Epithelial cell of proximal tubule (primary cell): Measurements from ENCODE around the gene RBM20. TPM values are rescaled to one million over a fixed set of nuclear protein-coding genes. Genes with fewer than 3 reads are reported as not detected.

Source experiments
- DNase-seq: peaks from one replicate; pipeline ENCODE4 v3.0.0-alpha.2; 2011; ENCODE audit warnings: low read depth
- H3K4me3 ChIP-seq: 2 replicates; pipeline ENCODE4 v1.5.1; 2011; ENCODE audit warnings: low read depth, mild to moderate bottlenecking, low read length
- total RNA-seq: library from RNA; depleted of rRNA; stranded (reverse); fragments of >200 nt; gene quantifications from 2 replicates; pipeline ENCODE4 v1.2.3, GENCODE V29; 2015
- TF ChIP-seq, protein P1 (sequence below): conservative IDR thresholded peaks from 2 replicates; pipeline ENCODE4 v1.5.1; 2012; ENCODE audit warnings: low read depth, mild to moderate bottlenecking, low read length

The RBM20 gene
- total RNA-seq, 1 donor from 2014 or later = 0.46 TPM

DNA sequence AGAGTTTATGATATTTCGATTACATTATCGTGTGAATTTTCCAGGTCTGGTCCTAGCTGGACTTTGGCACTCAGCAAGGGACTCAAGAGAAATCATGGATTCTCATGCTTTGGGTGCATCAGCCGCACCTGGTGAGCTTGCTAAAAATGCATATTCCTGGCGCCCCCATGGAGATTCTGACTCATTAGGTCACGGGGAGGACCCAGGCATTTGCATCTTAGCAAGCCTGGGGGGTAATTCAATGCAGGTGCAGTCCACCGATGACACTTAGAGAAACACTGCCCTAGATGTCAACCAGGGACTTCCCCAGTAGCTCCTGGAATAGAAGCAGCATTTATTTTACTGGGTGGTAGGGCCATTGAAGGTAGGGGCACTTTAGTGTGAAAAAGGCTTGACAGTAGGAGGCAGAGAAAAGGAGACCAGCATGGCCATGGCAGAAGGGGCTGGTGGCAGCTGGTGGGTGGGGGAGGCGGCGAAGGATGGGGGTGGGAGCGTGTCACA, 197.7 kb downstream of the RBM20 start:
- TF ChIP-seq, protein P1, sequence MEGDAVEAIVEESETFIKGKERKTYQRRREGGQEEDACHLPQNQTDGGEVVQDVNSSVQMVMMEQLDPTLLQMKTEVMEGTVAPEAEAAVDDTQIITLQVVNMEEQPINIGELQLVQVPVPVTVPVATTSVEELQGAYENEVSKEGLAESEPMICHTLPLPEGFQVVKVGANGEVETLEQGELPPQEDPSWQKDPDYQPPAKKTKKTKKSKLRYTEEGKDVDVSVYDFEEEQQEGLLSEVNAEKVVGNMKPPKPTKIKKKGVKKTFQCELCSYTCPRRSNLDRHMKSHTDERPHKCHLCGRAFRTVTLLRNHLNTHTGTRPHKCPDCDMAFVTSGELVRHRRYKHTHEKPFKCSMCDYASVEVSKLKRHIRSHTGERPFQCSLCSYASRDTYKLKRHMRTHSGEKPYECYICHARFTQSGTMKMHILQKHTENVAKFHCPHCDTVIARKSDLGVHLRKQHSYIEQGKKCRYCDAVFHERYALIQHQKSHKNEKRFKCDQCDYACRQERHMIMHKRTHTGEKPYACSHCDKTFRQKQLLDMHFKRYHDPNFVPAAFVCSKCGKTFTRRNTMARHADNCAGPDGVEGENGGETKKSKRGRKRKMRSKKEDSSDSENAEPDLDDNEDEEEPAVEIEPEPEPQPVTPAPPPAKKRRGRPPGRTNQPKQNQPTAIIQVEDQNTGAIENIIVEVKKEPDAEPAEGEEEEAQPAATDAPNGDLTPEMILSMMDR = no peak
- DNase-seq = no peak
- no peak overlapping the region for H3K4me3 ChIP-seq

DNA sequence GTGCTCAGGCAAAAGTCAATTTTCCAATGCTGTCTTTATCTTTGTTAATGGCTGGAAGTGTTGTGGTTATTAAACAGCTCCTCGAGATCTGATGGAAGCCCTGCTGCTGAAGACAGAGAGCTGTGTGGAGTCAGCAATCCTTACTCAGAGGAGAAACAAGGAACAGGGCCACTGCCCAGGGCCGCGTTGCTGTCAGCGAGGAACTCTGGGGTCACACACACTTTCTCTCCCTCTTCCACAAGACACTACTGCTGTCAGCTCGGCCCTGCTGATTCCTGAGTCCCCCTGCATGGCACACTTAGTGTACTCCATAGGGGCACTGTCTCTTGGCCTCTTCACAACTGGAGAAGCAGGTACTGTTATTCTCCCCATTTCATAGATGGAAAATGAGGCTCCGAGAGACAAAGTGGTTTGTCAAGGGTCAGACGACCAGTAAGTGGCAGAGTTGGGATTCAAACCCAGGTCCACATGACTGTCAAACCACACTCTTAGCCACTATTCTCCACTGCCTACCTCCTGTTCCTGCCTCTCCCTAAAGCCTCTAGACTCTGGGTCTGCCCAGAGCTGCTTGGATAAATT, 198.3 kb downstream of the RBM20 start:
- DNase-seq = no peak
- no peak overlapping the region for H3K4me3 ChIP-seq
- TF ChIP-seq, protein P1 = no peak

DNA sequence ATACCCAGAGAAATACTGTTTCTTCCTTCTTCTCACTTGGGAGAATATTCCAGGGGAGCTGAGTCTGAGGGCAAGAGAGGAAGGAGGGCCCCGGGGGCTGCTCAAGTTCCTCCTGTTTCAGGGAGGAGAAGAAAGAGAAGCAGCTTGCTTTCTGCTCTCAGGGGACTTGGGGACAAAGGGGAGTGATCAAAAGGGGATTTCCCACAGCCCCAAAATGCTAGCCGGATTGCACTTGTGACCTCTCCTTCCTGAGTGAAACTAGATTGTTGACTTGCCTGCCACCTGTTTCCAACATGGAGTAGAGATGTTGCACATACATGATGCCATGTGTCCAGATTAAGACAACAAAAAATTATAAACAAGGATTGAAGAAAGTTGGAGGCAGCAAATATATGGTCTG, 198.9 kb downstream of the RBM20 start:
- TF ChIP-seq, protein P1 = no peak
- DNase-seq = no peak

DNA sequence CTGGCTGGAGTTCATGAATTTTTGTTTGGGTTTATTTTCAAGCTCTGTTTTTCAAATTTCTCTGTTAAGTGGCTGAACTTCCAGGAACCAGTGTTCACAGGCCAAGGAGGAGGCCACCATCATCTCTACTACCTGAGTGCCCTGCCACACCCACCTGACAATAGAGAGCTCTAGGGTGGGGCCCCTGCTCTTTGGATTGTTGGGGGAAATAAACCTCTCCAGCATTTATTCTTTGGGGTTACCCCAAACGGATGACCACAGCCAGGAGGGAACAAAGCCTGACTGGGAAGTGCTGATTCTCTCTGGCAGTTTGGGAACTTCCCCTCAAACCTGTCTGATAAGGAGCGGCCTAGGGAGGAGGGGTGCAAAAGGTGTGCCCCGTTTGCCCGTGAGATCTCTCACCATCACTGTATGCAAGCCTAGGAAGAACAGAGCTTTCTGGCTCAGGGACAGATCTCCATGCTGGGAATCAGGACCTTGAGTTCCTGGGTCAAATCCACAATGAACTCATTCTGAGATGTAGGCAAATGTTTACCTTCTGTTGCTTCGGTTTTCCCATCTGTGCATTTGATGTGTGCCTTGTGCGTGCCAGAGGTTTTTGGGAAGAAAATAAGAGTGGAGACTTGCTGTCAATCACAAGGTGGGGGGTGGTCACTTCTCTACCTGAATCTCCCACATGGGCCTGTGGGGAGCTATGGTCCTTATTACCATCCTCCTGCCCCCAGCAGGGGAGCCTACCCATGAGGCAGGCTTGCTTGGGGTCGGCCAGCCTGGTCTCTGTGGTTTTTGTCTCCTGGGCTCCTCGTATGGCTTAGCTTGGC, 199.9 kb downstream of the RBM20 start:
- TF ChIP-seq, protein P1 = no peak
- H3K4me3 ChIP-seq = no peak overlapping the region
- DNase-seq = no peak

More for the DNA sequence above, 198.9 kb downstream of the RBM20 start:
- H3K4me3 ChIP-seq = no peak overlapping the region

DNA sequence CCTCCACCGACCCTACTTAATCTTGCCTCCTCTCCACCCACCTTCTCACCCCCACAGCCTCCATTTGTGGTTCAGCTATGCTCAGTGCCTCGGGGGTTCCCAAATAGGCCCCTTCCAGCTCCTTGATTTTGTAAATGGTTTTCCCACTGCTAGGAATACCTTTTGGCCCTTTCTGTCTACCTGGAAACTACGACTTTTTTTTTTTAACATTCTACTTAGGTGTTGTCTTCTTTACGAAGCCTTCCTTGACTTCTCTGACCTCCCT, 200.4 kb downstream of the RBM20 start:
- TF ChIP-seq, protein P1 = no peak

DNA sequence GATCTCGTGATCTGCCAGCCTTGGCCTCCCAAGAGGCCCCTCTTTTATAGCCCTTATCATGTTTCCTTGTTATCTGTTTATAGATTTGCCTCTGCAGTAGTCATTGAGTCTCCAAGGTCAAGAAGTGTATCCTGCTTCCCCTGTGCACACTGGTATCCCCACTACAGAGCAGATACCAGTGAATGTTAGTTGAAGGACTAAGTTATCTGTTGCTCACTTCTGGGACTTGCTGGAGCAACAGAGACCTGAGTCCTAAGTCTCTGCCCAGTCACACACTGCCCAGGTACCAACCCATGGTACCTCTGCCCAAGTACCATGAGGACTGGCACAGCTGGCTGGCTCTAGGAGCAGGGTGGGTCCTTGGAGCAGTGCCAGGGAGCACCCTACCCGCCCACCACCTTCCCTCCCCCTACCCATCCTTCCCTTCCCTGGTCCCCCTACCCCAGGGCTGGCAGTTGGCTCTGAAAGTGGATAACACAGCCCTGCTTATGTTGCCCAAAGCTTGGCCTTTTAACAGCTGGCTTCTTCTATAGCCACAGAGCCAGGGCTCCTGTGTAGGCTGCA, 201.1 kb downstream of the RBM20 start:
- no peak overlapping the region for H3K4me3 ChIP-seq
- TF ChIP-seq, protein P1 = no peak
- DNase-seq = no peak

More for the DNA sequence above, 200.4 kb downstream of the RBM20 start:
- H3K4me3 ChIP-seq = no peak overlapping the region
- DNase-seq = no peak
